NT2/D1 (cell line): ENCODE measurements around the gene C1orf174.

Experiments used
- YY1 ChIP-seq: IDR thresholded peaks from 2 replicates; pipeline ENCODE4 v1.6.1; 2011; ENCODE audit not compliant: insufficient read length, insufficient read depth
- ZNF274 ChIP-seq: IDR thresholded peaks from 2 replicates; pipeline ENCODE4 v1.6.1; 2011; ENCODE audit warnings: mild to moderate bottlenecking, low read depth, low read length

DNA sequence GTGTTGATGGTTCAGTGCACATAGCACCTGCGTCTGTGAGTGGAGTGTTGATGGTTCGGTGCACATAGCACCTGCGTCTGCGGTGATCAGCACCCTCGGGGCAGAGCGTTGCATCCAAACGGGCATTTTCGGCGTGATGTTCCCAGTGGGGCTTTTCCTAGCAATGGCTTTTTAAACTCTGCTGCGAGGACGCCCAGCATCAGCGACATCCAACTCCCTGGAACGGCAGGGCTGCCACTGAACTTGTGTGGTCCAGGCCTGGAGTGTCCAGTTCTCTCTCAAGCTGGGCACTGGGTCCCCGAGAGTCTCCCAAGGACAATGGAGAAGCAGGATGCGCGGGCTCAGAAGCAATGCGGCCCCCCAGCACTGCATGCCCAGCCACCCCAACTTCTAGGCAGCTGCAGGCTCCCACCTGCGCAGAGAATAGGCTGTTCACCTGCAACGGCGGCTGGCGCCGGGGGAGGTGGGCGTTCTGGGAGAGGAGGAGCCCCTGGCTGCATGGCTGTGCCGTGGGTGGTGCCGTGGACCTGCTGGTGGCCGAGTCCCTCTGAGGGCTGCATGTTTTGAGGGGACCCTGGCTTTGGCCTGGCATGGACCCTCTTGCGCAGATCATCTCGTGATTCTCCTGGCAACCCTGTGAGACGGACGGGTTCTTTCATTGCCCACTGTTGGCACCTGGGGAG, 10.1 kb upstream of the C1orf174 start:
- TF ChIP-seq ZNF274 (no peak), YY1 (no peak)
